ENCODE results near the gene CDK2AP2.

CDK2AP2 gene

DNA sequence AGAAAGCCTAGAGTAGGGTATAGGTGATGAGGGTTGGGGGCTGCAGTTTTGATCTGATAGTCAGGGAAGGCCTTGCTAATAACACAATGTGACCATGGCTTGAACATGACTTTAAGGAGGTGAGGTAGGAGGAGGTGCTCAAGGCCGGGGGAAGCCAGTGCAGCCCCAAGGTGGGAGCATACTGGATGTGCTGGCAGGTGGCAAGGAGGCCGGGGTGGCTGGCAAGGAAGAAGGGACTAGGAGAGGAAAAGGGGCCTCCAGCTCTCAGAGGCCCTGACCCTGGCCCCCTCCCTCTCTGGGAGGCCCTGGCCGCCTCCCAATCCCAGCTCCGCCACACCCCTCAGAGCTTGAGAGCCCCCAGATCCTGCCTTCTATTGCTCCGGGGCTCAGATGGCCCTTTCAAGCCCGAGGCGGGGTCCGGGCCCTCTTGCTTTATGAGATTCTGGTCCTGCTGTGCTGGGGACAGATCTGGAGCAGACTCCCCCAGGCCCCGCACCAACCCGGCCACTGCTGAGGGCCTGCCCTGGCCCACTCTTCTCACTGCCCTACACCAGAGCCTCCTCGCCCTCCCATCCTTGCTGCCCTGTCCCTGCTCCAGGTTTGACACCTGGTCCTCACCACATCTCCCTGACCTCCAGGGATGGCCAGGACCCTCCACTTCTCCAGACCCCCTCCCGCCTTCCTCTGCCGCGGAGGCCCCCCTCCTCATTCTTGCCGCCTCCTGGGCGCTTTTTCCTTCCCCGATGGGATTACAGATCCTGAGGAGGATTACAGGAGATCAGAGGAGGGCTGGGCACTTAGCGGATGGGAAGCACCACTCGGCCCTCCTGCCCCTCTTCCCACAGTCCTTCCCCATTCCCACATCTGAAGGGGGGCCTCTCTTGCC is 4.6 kb downstream of the CDK2AP2 start:
- DNase-seq (ENCODE audit: low read depth, low spot score): no peak

DNA sequence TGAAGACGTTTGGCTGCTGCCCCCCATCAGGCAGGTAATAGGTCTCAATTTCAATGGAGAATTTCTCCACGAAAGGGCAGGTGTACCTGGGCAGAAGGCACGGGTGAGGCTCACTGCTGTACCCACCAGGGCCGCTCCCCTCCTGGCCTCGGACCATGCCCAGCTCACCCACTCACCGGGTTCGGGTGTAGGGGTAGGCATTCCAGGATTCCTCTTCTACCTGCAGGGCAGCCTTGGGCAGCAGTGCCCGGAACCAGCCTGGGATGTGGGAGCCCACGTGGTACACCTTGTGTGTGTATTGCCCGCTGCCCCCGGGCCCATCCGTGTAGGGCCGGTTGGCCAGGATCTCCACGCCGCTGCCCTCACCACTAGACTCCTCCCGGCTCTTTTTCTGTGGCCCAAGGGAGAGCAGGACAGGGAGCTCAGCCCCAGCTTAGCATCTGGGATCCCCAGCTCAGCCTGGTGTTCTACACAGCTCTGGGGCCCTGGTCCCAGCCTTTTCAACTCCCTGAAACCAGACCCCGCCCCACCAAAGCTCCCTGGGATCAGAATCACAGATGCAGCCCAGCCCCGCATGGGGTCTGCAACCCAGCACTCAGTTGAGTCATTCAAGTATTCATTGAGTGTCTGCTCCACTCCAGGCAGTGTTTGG is 5.5 kb downstream of the CDK2AP2 start:
- DNase-seq (ENCODE audit: low read depth, low spot score): no peak

DNA sequence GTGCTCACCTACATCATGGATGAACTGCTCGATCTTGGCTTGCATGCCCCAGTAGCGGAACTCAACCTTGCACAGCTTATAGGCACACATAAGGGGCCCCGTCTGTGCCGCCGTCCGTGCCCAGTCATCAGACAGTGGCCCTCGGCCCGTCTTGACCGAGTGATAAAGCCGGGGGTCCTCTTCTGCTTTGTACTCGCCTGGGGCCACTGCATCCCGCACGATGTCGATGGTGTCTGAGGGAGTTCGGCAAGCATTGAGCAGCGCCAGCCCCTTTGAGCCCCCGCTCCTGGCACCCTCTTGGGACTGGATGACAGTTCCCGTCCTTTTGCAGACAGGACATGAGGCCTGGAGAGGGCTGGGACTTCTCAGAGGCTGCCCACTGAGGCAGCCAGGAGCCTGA is 6.1 kb downstream of the CDK2AP2 start:
- DNase-seq (ENCODE audit: low read depth, low spot score): no peak

DNA sequence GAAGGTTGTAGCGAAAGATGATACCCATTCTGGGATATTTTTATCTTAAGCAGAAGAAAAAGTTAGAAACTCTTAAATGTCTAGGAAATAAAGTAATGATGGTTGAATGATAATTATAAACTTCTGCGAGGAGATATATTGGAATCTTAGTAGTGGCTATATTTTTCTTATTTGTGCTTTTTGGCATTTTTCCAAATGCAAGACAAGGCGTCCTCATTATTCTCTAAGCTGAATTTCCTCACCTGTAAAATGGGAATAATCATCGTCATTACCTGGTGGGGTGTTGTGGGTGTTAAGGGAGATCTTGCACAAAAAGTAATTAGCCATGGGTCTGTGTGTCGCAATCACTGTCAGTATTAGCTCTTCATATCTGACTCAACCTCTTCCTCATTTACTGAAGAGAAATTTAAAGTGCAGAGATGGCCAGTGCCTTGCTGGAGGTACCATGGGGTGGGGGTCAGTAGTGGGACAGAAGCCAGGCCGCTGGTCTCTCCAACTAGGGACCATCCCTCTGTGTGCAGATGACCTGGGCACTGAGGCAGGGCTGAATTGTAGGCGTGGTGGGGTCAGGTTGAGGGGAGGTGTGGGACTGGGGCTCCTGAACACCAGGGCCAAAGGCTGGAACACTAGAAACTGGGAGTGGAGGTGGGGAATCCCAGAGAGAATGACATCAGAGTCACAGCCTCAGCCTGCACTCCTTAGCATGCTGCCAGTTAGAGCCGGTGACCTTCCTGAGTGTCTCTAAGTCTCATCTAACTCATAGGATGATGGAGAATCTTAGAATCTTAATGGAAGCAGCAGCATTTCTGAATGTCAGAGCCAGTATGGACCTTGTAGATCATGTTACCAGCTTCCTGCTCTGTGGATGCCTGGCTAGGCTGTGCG is 6.9 kb downstream of the CDK2AP2 start:
- no peak for DNase-seq (ENCODE audit: low read depth, low spot score)

DNA sequence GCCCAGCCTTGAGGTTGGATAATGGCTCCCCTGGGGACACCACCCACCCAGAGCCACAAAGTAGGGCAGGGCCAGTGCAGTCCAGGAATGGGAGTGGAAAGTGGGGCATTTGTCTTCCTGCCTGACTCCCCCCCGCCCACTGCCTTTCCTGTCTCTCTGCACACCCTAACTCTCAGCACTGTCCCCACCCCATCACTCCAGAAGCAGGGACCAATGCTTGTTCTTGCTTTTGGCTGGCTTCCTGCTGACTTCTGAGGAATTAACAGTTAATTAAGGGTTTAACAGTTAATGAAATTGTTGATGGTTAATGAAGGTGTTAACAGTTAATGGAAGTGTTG is 7.5 kb downstream of the CDK2AP2 start:
- no peak for DNase-seq (ENCODE audit: low read depth, low spot score)

DNA sequence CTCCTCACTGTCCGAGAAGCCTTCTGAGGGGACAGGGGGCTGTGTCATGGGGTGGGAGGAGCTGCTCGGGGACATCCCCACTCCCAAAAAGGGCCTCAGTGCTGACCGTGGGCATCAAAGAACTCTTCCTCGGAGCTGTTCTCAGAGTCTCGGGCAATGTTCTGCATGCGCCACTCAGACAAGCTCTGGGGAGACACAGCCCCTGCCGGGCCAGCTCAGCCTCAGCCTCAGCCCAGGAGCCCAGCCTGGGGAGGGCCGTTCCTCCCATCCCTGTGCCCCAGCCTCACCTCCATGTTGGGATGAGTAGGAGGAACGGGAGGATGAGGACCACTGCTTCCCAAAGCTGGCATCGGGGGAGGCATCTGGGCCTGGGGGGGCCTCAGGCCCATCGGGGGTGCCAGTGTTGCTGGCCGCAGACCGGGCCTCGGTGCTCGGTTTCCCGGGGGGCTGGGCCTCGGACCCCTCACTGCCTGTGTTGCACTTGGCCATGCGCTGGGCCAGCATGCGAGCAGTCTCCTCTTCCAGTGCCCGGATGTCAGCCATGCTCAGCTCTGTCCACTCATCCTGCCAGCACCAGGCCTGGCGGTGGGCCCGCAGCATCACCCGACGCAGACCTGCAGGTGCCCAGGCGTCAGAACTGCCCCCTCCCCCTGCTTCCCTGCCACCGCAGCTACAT is 8.0 kb downstream of the CDK2AP2 start:
- DNase-seq (ENCODE audit: low read depth, low spot score): no peak

DNA sequence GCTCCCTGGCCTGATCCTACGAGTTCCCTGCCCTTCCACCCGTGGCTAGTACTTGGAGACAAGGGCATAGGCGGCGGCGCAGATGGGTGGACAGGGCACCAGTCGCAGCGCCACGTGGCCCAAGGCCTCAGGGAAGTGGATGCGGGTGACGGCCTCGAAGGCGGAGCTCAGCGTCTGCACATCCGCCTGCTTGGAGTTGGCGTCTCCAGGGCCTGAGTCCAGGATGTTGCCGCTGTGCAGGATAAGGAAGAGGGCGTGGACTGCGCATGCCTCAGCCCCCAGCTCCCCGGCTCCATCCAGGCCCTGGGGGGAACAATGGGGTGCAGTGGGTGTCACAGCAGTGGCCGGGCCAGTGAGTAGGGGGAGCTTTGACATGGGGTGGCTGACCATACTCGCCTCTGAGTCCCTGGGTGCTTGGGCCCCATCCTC is 9.4 kb downstream of the CDK2AP2 start:
- DNase-seq (ENCODE audit: low read depth, low spot score): no peak

DNA sequence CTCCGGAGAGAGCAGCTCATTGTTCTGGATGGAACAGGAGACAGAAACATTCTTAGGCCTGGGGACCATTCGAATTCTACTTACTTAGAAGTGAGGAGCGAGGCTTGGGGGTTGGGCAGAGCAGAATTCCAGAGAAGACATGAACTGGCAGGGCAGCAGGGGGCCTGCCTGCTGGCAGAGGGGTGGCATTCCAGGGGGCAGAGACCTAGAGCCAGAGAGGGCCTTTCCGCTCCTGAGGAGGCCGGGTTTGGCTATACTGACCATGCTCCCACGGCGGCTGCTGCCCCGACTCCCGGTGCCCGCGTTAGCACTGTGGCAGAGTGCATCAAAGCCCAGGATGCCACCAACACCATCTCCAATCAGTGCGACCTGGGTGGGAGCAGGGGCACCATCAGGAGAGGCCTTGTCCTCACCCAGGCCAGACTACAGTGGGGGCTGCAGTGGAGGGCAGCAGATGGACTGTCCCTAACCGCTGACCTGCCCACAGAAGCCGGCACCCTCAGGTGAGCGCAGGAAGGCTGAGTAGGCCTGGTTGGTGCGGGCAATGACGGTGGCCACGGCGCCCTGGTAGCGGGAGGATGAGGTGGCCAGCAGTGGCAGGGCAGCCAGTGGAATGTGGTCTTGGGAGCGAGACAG is 10.2 kb downstream of the CDK2AP2 start:
- DNase-seq (ENCODE audit: low read depth, low spot score): no peak

DNA sequence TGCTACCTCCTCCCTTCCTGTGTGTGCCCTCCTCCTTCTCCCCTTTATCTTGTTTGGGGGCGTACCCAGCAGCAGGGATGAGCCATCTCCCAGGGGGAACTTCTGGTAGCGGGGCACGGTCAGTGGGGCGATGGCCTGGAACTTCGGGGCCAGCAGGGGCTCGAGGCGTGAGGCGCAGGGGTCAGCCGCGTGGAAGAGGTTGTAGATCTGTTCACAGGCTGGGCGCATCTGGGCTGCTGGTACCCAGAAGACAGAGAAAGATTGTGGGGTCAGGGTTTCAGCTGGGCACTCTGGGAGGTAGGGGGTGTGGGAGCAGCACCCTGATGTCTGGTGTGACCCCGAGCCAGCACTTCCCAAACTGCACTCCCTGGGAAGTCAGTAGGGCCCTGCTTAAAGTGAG is 11.8 kb downstream of the CDK2AP2 start:
- no peak for DNase-seq (ENCODE audit: low read depth, low spot score)

DNA sequence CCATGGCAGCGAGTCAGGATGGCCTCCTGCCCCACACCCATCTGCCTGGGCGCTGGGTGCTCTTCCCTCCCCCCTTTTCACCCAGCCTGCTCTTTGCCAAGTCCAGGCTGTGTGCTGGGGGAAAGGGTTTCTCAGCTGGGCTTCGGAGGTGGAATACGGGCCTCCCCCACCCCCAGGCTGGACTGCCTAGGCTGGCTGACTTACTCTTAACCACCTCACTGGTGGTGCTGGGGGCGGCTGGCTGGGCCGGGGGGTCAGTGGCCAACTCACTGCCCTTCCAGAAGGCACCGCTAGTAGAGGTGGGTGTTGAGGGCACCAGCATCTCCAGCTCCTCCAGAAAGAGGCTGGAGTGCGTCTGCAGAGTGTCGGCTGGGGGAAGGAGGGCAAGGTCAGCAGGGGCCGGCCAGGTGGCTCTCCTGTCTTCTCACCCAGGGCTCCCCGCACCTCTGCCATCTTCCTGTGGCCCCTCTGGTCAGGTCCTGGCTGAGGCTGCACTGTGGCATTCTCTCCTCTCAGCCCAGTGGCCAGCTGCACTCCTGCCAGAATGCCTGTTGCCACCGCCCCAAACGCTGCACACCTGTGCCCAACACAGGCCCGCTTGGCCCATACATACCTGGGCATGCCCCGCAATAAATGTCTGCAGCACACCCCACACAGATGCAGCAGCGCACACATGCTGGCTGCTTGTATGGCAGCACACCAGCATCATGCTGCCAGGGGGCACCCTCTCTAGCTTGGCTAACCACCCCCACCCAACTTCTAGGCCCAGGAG is 12.5 kb downstream of the CDK2AP2 start:
- DNase-seq (ENCODE audit: low read depth, low spot score): no peak

DNA sequence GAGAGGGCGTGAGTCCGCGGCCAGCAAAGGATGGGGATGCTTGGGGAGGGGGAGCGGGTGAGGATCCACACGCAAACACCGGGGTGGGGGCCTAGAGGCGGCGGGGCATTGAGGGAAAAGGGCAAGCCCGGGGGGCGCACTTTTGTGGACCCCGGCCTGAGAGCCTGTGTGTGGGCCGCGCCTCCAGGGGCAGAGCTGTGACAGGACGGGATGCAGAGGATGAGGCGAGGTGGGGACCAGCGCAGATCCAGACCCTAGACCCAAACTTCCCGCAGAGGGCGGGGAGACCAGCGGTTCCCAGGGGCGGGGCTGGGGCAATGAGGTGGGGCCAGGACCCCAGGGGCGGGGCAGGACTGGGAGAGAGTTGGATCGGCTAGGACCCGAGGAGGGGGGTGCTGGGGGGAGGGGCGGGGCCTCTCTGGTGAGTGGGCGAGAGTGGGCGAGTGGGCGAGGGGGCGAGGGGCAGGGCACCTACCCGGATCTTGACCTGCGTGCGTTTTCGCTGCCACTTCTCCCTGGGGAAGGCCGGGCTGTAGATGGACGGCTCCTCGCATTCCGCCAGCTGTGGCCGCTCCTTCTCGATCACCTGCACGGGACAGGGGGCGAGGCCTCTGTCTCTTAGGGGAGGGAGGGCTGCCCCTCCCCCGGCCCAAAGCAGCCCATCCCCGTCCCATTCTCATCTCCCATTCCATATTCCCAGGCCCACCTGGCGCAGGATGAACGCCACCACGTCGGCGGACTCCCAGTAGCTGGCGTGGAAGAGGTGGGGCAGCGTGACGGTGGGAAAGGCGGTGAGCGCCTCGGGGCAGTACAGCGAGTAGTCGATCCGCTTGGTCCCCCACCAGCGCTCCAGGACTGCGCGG is 13.4 kb downstream of the CDK2AP2 start:
- DNase-seq (ENCODE audit: low read depth, low spot score): no peak

DNA sequence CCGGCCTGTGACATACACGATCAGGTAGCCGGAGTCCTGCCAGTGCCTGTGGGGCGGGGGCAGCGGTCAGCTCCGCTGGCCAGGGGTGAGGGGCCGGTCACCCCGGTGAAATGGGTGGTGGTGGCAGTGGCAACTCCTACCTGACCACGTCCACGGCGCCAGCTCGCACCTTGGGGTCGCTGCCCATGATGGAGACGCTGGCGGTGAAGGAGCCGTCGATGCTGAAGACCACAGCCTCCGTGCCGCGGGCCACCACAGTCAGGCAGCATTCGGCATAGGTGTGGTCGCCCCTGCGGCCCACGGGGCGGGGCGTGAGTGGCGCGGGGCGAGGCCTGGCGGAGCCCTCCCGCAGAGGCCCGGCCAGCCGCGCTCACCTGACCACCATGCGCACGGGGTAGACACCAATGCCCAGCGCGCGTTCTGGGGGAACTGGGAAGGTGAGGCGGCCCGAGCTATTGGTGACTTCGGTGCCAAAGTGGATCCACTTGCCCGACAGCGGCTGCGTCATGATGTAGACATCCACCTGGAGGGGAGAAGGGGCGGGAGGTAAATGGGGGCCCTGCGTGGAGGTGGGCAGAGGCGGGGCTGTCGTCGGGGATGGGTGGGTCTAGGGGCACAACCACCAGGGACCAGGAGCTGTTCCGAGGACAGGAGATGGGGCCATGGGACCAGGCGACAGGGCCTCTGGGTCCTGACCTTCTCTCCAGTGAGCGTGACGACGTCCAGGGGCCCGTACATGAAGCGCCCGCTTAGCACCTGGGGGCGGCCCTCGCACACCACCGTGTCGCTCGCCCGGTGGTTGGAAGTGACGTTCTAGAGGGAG is 14.2 kb downstream of the CDK2AP2 start:
- no peak for DNase-seq (ENCODE audit: low read depth, low spot score)

DNA sequence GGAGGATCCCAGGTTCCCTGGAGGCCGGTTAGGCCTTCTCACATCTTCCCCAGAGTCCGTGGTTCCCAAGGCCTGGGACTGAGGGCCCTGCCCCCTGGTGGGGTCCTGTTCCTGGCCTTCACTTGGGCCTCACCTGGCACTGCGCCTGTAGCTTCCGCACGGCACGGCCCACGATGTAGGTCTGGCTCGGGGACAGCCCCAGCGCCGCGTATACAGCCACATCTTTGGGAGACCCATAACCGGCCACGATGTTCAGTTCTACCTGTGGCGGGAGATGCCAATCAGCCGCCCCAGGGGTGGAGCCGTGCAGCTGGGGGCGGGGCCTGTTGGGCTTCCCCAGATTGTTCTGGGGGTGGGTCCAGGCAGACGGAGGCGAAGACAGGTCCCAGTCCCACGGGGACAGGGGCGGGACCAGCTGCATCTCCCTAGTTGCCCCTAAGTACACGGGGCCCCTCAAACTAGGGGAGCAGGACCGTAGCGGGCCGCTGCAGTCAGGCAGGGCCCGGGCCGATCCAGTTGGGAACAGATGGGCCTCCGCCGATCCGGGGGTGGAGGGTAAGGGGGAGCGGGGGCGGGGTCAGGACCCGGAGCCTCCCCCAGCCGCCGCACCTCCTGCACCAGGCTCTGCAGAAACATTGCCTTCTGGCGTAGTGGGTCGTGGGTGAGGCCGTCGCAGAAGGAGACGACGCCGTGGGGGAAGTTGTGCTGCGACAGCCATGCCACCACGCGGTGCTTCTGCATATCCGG is 15.0 kb downstream of the CDK2AP2 start:
- no peak for DNase-seq (ENCODE audit: low read depth, low spot score)

DNA sequence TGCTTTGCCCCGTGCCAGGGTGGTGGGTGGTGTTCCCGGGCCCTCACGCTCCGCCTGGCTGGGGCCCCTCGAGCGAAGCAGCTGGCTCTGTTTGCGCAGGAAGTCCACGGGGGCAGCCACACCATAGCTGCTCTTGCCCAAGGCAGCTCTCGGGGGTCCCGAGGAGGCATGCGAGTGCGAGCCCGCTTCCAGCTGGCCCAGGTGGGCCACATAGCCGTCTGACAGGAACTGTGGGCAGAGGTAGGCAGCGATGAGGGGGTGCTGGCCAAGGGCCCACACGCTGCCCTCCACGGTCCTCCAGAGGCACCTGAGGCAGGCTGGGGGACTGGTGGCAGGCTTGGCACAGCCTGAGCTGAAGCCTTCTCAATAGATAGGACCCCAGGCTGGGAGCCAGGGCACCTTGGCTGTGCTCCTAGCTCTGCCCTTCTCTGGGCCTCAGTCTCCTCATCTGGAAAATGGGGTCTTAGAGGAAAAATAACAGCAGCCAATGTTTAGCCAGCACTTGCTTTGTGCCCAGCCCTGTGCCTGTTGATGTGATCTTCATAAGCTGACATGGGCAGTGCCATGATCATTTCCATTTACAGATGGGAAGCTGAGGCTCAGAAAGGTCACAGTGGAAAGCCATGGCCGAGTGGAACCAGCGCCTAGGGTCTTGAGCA is 15.8 kb downstream of the CDK2AP2 start:
- DNase-seq (ENCODE audit: low read depth, low spot score): no peak

DNA sequence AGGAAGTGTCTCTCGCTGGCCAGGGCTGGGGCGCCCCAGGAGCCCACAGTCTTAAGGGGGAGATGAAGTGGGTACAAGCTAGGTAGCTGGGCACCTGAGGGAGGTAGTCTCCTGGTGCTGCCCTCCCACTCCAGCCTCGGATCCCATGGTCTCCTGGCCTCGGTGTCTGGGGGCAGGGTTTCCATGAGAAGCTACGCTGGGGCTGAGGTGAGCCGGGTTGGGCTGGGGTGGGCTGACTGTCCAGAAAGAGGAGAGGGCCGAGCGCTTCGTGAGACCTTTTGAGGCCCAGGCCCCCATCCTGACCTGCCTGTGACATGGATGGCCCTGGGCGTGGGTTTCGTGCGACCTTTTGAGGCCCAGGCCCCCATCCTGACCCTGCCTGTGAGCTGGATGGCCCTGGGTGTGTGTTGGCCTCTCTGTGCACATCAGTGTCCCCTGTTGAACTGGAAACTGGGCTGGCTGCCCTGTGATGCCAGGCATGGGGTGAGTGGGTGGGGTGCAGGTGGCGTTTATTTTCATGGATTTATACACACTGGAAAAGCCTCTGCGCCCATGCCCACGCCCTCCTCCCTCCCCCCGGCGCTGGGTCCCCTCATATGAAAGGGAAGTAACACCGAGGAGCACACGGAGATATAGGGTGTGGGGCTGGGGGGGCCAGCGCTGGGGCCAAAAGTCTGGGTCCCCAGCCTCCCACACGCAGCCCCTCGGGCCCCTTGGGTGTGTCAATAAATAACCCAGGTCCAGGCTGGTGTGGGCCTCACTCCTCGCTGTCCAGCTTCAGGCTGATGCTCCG is 16.5 kb downstream of the CDK2AP2 start:
- no peak for DNase-seq (ENCODE audit: low read depth, low spot score)

DNA sequence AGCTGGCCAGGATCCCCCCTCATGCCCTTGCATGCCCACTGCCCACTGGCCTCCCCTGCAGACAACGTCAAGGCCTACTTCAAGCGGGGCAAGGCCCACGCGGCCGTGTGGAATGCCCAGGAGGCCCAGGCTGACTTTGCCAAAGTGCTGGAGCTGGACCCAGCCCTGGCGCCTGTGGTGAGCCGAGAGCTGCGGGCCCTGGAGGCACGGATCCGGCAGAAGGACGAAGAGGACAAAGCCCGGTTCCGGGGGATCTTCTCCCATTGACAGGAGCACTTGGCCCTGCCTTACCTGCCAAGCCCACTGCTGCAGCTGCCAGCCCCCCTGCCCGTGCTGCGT is 17.3 kb downstream of the CDK2AP2 start:
- no peak for DNase-seq (ENCODE audit: low read depth, low spot score)
